Activated naive CD8-positive, alpha-beta T cell treated with anti-CD3 and anti-CD28 coated beads, Interleukin-2, amount 50 U/mL, for 24 hours (primary cell): ENCODE results near the gene SYNGR1.
A peak's percentile ranks its signal among the peaks of the same experiment; 100 is the strongest.

ENCODE experiments used
- ATAC-seq: fragments of 150-1000 bp; cut with Tn5 transposase; one replicate; pipeline ENCODE4 v1.10.0; 2021
- DNase-seq: peaks from one replicate; pipeline ENCODE4 v3.0.0; 2021
- H3K27ac Mint-ChIP-seq: one replicate; pipeline ENCODE4 v1.8.0; 2021; ENCODE audit warnings: mild to moderate bottlenecking, mixed read lengths
- H3K27me3 Mint-ChIP-seq: one replicate; pipeline ENCODE4 v1.8.0; 2021; ENCODE audit warnings: mixed read lengths
- H3K36me3 Mint-ChIP-seq: one replicate; pipeline ENCODE4 v1.8.0; 2021; ENCODE audit warnings: low read depth, mixed read lengths
- H3K4me1 Mint-ChIP-seq: one replicate; pipeline ENCODE4 v1.8.0; 2021; ENCODE audit warnings: mixed read lengths
- H3K4me3 Mint-ChIP-seq: one replicate; pipeline ENCODE4 v1.8.0; 2021; ENCODE audit warnings: mild to moderate bottlenecking, moderate library complexity, mixed read lengths
- H3K9me3 Mint-ChIP-seq: one replicate; pipeline ENCODE4 v1.8.0; 2021; ENCODE audit warnings: mixed read lengths

SYNGR1 gene

GRCh38 chr22:39364714-39365491 is 15.1 kb downstream of the SYNGR1 start:
- no peak for ATAC-seq
- no peak overlapping the region for H3K27ac Mint-ChIP-seq
- H3K4me3 Mint-ChIP-seq = no peak overlapping the region
- DNase-seq = no peak
- no peaks in the 10 kb centered on the region for H3K27me3 Mint-ChIP-seq
- H3K9me3 Mint-ChIP-seq = no peaks in the 10 kb centered on the region
- H3K4me1 Mint-ChIP-seq = peaks cover 8% of the 10 kb centered on the region
- no peaks in the 10 kb centered on the region for H3K36me3 Mint-ChIP-seq

- ATAC-seq (no peak), DNase-seq (no peak)
- no peaks in the 10 kb centered on the region for H3K27me3 Mint-ChIP-seq
- H3K4me1 Mint-ChIP-seq = peaks cover 8% of the 10 kb centered on the region
- H3K9me3 Mint-ChIP-seq = no peaks in the 10 kb centered on the region
- no peak overlapping the region for H3K27ac Mint-ChIP-seq
- no peaks in the 10 kb centered on the region for H3K36me3 Mint-ChIP-seq
- no peak overlapping the region for H3K4me3 Mint-ChIP-seq
Measured at GRCh38 chr22:39365492-39365780, 15.6 kb downstream of the SYNGR1 start.

GRCh38 chr22:39367035-39367434 is 17.2 kb downstream of the SYNGR1 start:
- Mint-ChIP-seq H3K4me1 (peaks cover 8% of the 10 kb centered on the region), H3K4me3 (no peak overlapping the region), H3K9me3 (no peaks in the 10 kb centered on the region), H3K36me3 (no peaks in the 10 kb centered on the region), H3K27me3 (no peaks in the 10 kb centered on the region), H3K27ac (no peak overlapping the region)
- ATAC-seq = peak; percentile 60
- DNase-seq = no peak

GRCh38 chr22:39368461-39368911 is 18.7 kb downstream of the SYNGR1 start:
- no peaks in the 10 kb centered on the region for H3K27me3 Mint-ChIP-seq
- H3K36me3 Mint-ChIP-seq = no peaks in the 10 kb centered on the region
- no peak overlapping the region for H3K4me3 Mint-ChIP-seq
- ATAC-seq (no peak), DNase-seq (no peak)
- H3K27ac Mint-ChIP-seq = no peak overlapping the region
- no peaks in the 10 kb centered on the region for H3K9me3 Mint-ChIP-seq
- peaks cover 8% of the 10 kb centered on the region for H3K4me1 Mint-ChIP-seq

GRCh38 chr22:39369186-39369585 is 19.4 kb downstream of the SYNGR1 start:
- no peaks in the 10 kb centered on the region for H3K27me3 Mint-ChIP-seq
- no peak overlapping the region for H3K27ac Mint-ChIP-seq
- ATAC-seq (no peak), DNase-seq (no peak)
- peaks cover 8% of the 10 kb centered on the region for H3K4me1 Mint-ChIP-seq
- H3K4me3 Mint-ChIP-seq = no peak overlapping the region
- H3K36me3 Mint-ChIP-seq = no peaks in the 10 kb centered on the region
- no peaks in the 10 kb centered on the region for H3K9me3 Mint-ChIP-seq

GRCh38 chr22:39369586-39369985 is 19.8 kb downstream of the SYNGR1 start:
- no peaks in the 10 kb centered on the region for H3K36me3 Mint-ChIP-seq
- H3K27me3 Mint-ChIP-seq = no peaks in the 10 kb centered on the region
- no peaks in the 10 kb centered on the region for H3K9me3 Mint-ChIP-seq
- peaks cover 8% of the 10 kb centered on the region for H3K4me1 Mint-ChIP-seq
- H3K4me3 Mint-ChIP-seq = no peak overlapping the region
- no peak for ATAC-seq
- DNase-seq = no peak
- no peak overlapping the region for H3K27ac Mint-ChIP-seq

- DNase-seq (no peak), ATAC-seq (no peak)
- H3K27ac Mint-ChIP-seq = no peak overlapping the region
- H3K4me1 Mint-ChIP-seq = peaks cover 6% of the 10 kb centered on the region
- no peaks in the 10 kb centered on the region for H3K9me3 Mint-ChIP-seq
- no peak overlapping the region for H3K4me3 Mint-ChIP-seq
- no peaks in the 10 kb centered on the region for H3K27me3 Mint-ChIP-seq
- H3K36me3 Mint-ChIP-seq = no peaks in the 10 kb centered on the region
Measured at GRCh38 chr22:39371732-39372131, 21.9 kb downstream of the SYNGR1 start.

- no peak overlapping the region for H3K27ac Mint-ChIP-seq
- H3K4me1 Mint-ChIP-seq = no peaks in the 10 kb centered on the region
- H3K4me3 Mint-ChIP-seq = no peak overlapping the region
- DNase-seq = no peak
- no peaks in the 10 kb centered on the region for H3K9me3 Mint-ChIP-seq
- ATAC-seq = no peak
- H3K36me3 Mint-ChIP-seq = no peaks in the 10 kb centered on the region
- no peaks in the 10 kb centered on the region for H3K27me3 Mint-ChIP-seq
Measured at GRCh38 chr22:39374191-39374590, 24.4 kb downstream of the SYNGR1 start.

- H3K36me3 Mint-ChIP-seq = no peaks in the 10 kb centered on the region
- no peak overlapping the region for H3K4me3 Mint-ChIP-seq
- DNase-seq (no peak), ATAC-seq (no peak)
- H3K27ac Mint-ChIP-seq = no peak overlapping the region
- H3K4me1 Mint-ChIP-seq = no peaks in the 10 kb centered on the region
- no peaks in the 10 kb centered on the region for H3K27me3 Mint-ChIP-seq
- no peaks in the 10 kb centered on the region for H3K9me3 Mint-ChIP-seq
Measured at GRCh38 chr22:39374801-39375200, 25.0 kb downstream of the SYNGR1 start.

GRCh38 chr22:39375646-39376045 is 25.9 kb downstream of the SYNGR1 start:
- H3K36me3 Mint-ChIP-seq = no peaks in the 10 kb centered on the region
- H3K27ac Mint-ChIP-seq = no peak overlapping the region
- no peaks in the 10 kb centered on the region for H3K9me3 Mint-ChIP-seq
- no peak for DNase-seq
- H3K4me3 Mint-ChIP-seq = no peak overlapping the region
- no peak for ATAC-seq
- no peaks in the 10 kb centered on the region for H3K4me1 Mint-ChIP-seq
- H3K27me3 Mint-ChIP-seq = no peaks in the 10 kb centered on the region

- DNase-seq (no peak), ATAC-seq (no peak)
- Mint-ChIP-seq H3K27me3 (no peaks in the 10 kb centered on the region), H3K4me1 (no peaks in the 10 kb centered on the region), H3K36me3 (no peaks in the 10 kb centered on the region), H3K4me3 (no peak overlapping the region), H3K27ac (no peak overlapping the region), H3K9me3 (no peaks in the 10 kb centered on the region)
Measured at GRCh38 chr22:39379756-39380730, 30.3 kb downstream of the SYNGR1 start.

GRCh38 chr22:39381009-39381755 is 31.4 kb downstream of the SYNGR1 start:
- Mint-ChIP-seq H3K4me3 (no peak overlapping the region), H3K9me3 (no peaks in the 10 kb centered on the region), H3K27me3 (no peaks in the 10 kb centered on the region), H3K36me3 (no peaks in the 10 kb centered on the region), H3K27ac (no peak overlapping the region), H3K4me1 (no peaks in the 10 kb centered on the region)
- DNase-seq (no peak), ATAC-seq (no peak)

GRCh38 chr22:39381930-39382329 is 32.1 kb downstream of the SYNGR1 start:
- Mint-ChIP-seq H3K27me3 (no peaks in the 10 kb centered on the region), H3K27ac (no peak overlapping the region), H3K4me3 (no peak overlapping the region), H3K36me3 (no peaks in the 10 kb centered on the region), H3K9me3 (no peaks in the 10 kb centered on the region), H3K4me1 (peaks cover under 1% of the 10 kb centered on the region)
- DNase-seq (no peak), ATAC-seq (no peak)

- DNase-seq = no peak
- no peaks in the 10 kb centered on the region for H3K27me3 Mint-ChIP-seq
- H3K9me3 Mint-ChIP-seq = no peaks in the 10 kb centered on the region
- no peaks in the 10 kb centered on the region for H3K36me3 Mint-ChIP-seq
- peaks cover 5% of the 10 kb centered on the region for H3K4me1 Mint-ChIP-seq
- no peak overlapping the region for H3K27ac Mint-ChIP-seq
- H3K4me3 Mint-ChIP-seq = no peak overlapping the region
- peak; percentile 38 for ATAC-seq
Measured at GRCh38 chr22:39382410-39382809, 32.6 kb downstream of the SYNGR1 start.
